ENCODE data around the gene LYPLA2.
"Not testable (repeated sequence)": the region's sequence is repeated elsewhere in the genome, so short reads cannot be mapped to it uniquely, and the experiment has no call there.

The LYPLA2 gene

GRCh38 chr1:23801338-23801748 is 10.4 kb downstream of the LYPLA2 start:
- peak overlapping the region; percentile 73 for H3K9ac ChIP-seq (ENCODE audit: low read length)
- H3K18ac ChIP-seq (ENCODE audit: low read length), result peak overlapping the region; percentile 21
- no peak overlapping the region for H3K27ac ChIP-seq (ENCODE audit: low read depth, low read length)
- peak overlapping the region; percentile 88 for H3K4me2 ChIP-seq (ENCODE audit: low read length)
- no peak overlapping the region for H2AFZ ChIP-seq (ENCODE audit: insufficient read depth, low read length, poor library complexity)
- WGBS (ENCODE audit: extremely low coverage, insufficient coverage, insufficient read length), result no CpG with 5 or more reads among the region's 19 CpGs
- H4K8ac ChIP-seq (ENCODE audit: low read depth, low read length), result peak overlapping the region; percentile 80
- peak overlapping the region; percentile 63 for H2AK5ac ChIP-seq (ENCODE audit: low read length)
- peak overlapping the region; percentile 72 for H3K4me3 ChIP-seq (ENCODE audit: low read depth, low read length)
- peaks cover 7% of the 10 kb centered on the region for H3K79me2 ChIP-seq (ENCODE audit: control insufficient read depth, insufficient read depth, low read length, poor library complexity)
- H3K4ac ChIP-seq (ENCODE audit: low read depth, low read length), result peak overlapping the region; percentile 48
- peaks cover 14% of the 10 kb centered on the region for H3K79me1 ChIP-seq (ENCODE audit: low read length)
- H3K36me3 ChIP-seq (ENCODE audit: control insufficient read depth in 1 of 2, insufficient read depth in 2 of 2, low read length in 2 of 2), result peaks cover 28 to 32% of the 10 kb centered on the region in 2 experiments
- H2BK5ac ChIP-seq (ENCODE audit: low read depth, low read length, poor library complexity), result no peak overlapping the region
- H3K27me3 ChIP-seq (ENCODE audit: insufficient read depth, low read length), result no peaks in the 10 kb centered on the region
- no peak overlapping the region for H2BK120ac ChIP-seq (ENCODE audit: insufficient read depth, low read length, poor library complexity)
- peak overlapping the region; percentile 55 for H4K12ac ChIP-seq (ENCODE audit: low read depth, low read length)
- no peaks in the 10 kb centered on the region for H3K9me3 ChIP-seq (ENCODE audit: insufficient read depth, low read depth, low read length)
- H3K4me1 ChIP-seq (ENCODE audit: control insufficient read depth in 1 of 2, insufficient read depth in 2 of 2, low read length in 2 of 2), result peaks cover 7 to 16% of the 10 kb centered on the region in 2 experiments
- peak overlapping the region; percentile 74 for H3K14ac ChIP-seq (ENCODE audit: low read length)
- DNase-seq, result peak; percentile 82 to 88
- H3K23ac ChIP-seq (ENCODE audit: low read length), result no peak overlapping the region
- no peak overlapping the region for H2BK12ac ChIP-seq (ENCODE audit: low read length)
- H4K91ac ChIP-seq (ENCODE audit: low read depth, low read length), result peak overlapping the region; percentile 52

- Histone ChIP-seq H3K9me3 (ENCODE audit: insufficient read depth, low read depth, low read length) (no peaks in the 10 kb centered on the region), H2BK120ac (ENCODE audit: insufficient read depth, low read length, poor library complexity) (no peak overlapping the region), H3K27ac (ENCODE audit: low read depth, low read length) (no peak overlapping the region), H3K9ac (ENCODE audit: low read length) (no peak overlapping the region), H4K8ac (ENCODE audit: low read depth, low read length) (no peak overlapping the region), H3K4me2 (ENCODE audit: low read length) (peak overlapping the region; percentile 88), H3K14ac (ENCODE audit: low read length) (no peak overlapping the region), H4K12ac (ENCODE audit: low read depth, low read length) (no peak overlapping the region), H2AK5ac (ENCODE audit: low read length) (peak overlapping the region; percentile 36), H4K91ac (ENCODE audit: low read depth, low read length) (no peak overlapping the region), H3K79me1 (ENCODE audit: low read length) (peaks cover 14% of the 10 kb centered on the region), H3K79me2 (ENCODE audit: control insufficient read depth, insufficient read depth, low read length, poor library complexity) (peaks cover 7% of the 10 kb centered on the region), H3K23ac (ENCODE audit: low read length) (no peak overlapping the region), H3K4ac (ENCODE audit: low read depth, low read length) (no peak overlapping the region), H3K4me3 (ENCODE audit: low read depth, low read length) (no peak overlapping the region), H2BK5ac (ENCODE audit: low read depth, low read length, poor library complexity) (no peak overlapping the region), H2BK12ac (ENCODE audit: low read length) (no peak overlapping the region), H3K18ac (ENCODE audit: low read length) (no peak overlapping the region), H2AFZ (ENCODE audit: insufficient read depth, low read length, poor library complexity) (no peak overlapping the region), H3K4me1 (ENCODE audit: control insufficient read depth in 1 of 2, insufficient read depth in 2 of 2, low read length in 2 of 2) (peaks cover 7 to 16% of the 10 kb centered on the region in 2 experiments), H3K27me3 (ENCODE audit: insufficient read depth, low read length) (no peaks in the 10 kb centered on the region), H3K36me3 (ENCODE audit: control insufficient read depth in 1 of 2, insufficient read depth in 2 of 2, low read length in 2 of 2) (peaks cover 22 to 27% of the 10 kb centered on the region in 2 experiments)
- DNase-seq, result no peak
- WGBS (ENCODE audit: extremely low coverage, insufficient coverage, insufficient read length), result no CpG with 5 or more reads among the region's 10 CpGs
These were observed 10.9 kb downstream of the LYPLA2 start for GRCh38 chr1:23801876-23802275.

GRCh38 chr1:23802809-23803342 is 11.9 kb downstream of the LYPLA2 start:
- not testable (repeated sequence) for H3K9me3 ChIP-seq (ENCODE audit: insufficient read depth, low read depth, low read length); H2AFZ ChIP-seq (ENCODE audit: insufficient read depth, low read length, poor library complexity); H3K23ac ChIP-seq (ENCODE audit: low read length); H4K91ac ChIP-seq (ENCODE audit: low read depth, low read length); H2AK5ac ChIP-seq (ENCODE audit: low read length); DNase-seq; H3K14ac ChIP-seq (ENCODE audit: low read length); H4K12ac ChIP-seq (ENCODE audit: low read depth, low read length); H3K4me3 ChIP-seq (ENCODE audit: low read depth, low read length); H2BK12ac ChIP-seq (ENCODE audit: low read length); H3K9ac ChIP-seq (ENCODE audit: low read length); H2BK5ac ChIP-seq (ENCODE audit: low read depth, low read length, poor library complexity); H3K27ac ChIP-seq (ENCODE audit: low read depth, low read length); H3K4me2 ChIP-seq (ENCODE audit: low read length); H3K27me3 ChIP-seq (ENCODE audit: insufficient read depth, low read length); H2BK120ac ChIP-seq (ENCODE audit: insufficient read depth, low read length, poor library complexity); H3K79me2 ChIP-seq (ENCODE audit: control insufficient read depth, insufficient read depth, low read length, poor library complexity); H4K8ac ChIP-seq (ENCODE audit: low read depth, low read length); H3K18ac ChIP-seq (ENCODE audit: low read length); H3K4ac ChIP-seq (ENCODE audit: low read depth, low read length)
- peaks cover 14 to 20% of the 10 kb centered on the region in 2 experiments for H3K36me3 ChIP-seq (ENCODE audit: control insufficient read depth in 1 of 2, insufficient read depth in 2 of 2, low read length in 2 of 2)
- no CpG with 5 or more reads among the region's 7 CpGs for WGBS (ENCODE audit: extremely low coverage, insufficient coverage, insufficient read length)
- peaks cover 14% of the 10 kb centered on the region for H3K79me1 ChIP-seq (ENCODE audit: low read length)
- H3K4me1 ChIP-seq (ENCODE audit: control insufficient read depth in 1 of 2, insufficient read depth in 2 of 2, low read length in 2 of 2), result peaks cover 7 to 16% of the 10 kb centered on the region in 2 experiments

- Histone ChIP-seq H3K4me1 (ENCODE audit: control insufficient read depth in 1 of 2, insufficient read depth in 2 of 2, low read length in 2 of 2) (peaks cover 5 to 15% of the 10 kb centered on the region in 2 experiments), H2AFZ (ENCODE audit: insufficient read depth, low read length, poor library complexity) (no peak overlapping the region), H3K9ac (ENCODE audit: low read length) (no peak overlapping the region), H4K91ac (ENCODE audit: low read depth, low read length) (no peak overlapping the region), H3K9me3 (ENCODE audit: insufficient read depth, low read depth, low read length) (peaks cover 3% of the 10 kb centered on the region), H3K27me3 (ENCODE audit: insufficient read depth, low read length) (no peaks in the 10 kb centered on the region), H3K23ac (ENCODE audit: low read length) (no peak overlapping the region), H2BK12ac (ENCODE audit: low read length) (no peak overlapping the region), H3K14ac (ENCODE audit: low read length) (no peak overlapping the region), H3K4me3 (ENCODE audit: low read depth, low read length) (no peak overlapping the region), H2BK120ac (ENCODE audit: insufficient read depth, low read length, poor library complexity) (no peak overlapping the region), H3K4me2 (ENCODE audit: low read length) (no peak overlapping the region), H4K8ac (ENCODE audit: low read depth, low read length) (no peak overlapping the region), H2AK5ac (ENCODE audit: low read length) (no peak overlapping the region), H2BK5ac (ENCODE audit: low read depth, low read length, poor library complexity) (no peak overlapping the region), H3K79me2 (ENCODE audit: control insufficient read depth, insufficient read depth, low read length, poor library complexity) (peaks cover 7% of the 10 kb centered on the region), H3K36me3 (ENCODE audit: control insufficient read depth in 1 of 2, insufficient read depth in 2 of 2, low read length in 2 of 2) (peaks cover 6 to 15% of the 10 kb centered on the region in 2 experiments), H3K79me1 (ENCODE audit: low read length) (peaks cover 14% of the 10 kb centered on the region), H4K12ac (ENCODE audit: low read depth, low read length) (no peak overlapping the region), H3K18ac (ENCODE audit: low read length) (no peak overlapping the region), H3K27ac (ENCODE audit: low read depth, low read length) (no peak overlapping the region), H3K4ac (ENCODE audit: low read depth, low read length) (no peak overlapping the region)
- no peak for DNase-seq
- WGBS (ENCODE audit: extremely low coverage, insufficient coverage, insufficient read length), result no CpG with 5 or more reads among the region's 5 CpGs
These were observed 12.7 kb downstream of the LYPLA2 start for GRCh38 chr1:23803674-23804073.
